MM.1S (cell line): Measurements from ENCODE around the gene PGLYRP3.
A peak's percentile ranks its signal among the peaks of the same experiment; 100 is the strongest.

Experiments used
- DNase-seq: peaks from one replicate; pipeline ENCODE4 v3.0.0-alpha.2; 2015
- H2AFZ ChIP-seq: fragments of 300-600 bp; sonication (generic); 2 replicates; pipeline ENCODE4 v1.6.0; 2016; ENCODE audit warnings: antibody characterized with exemption, low read length
- H3F3A ChIP-seq: fragments of 300-600 bp; sonication (generic); 2 replicates; pipeline ENCODE4 v1.6.1; 2016; ENCODE audit warnings: mild to moderate bottlenecking, antibody characterized with exemption, low read length, moderate library complexity, mixed read lengths; ENCODE audit not compliant: insufficient read depth
- H3K27ac ChIP-seq: fragments of 300-600 bp; sonication (generic); 2 replicates; pipeline ENCODE4 v1.5.1; 2016; ENCODE audit warnings: mild to moderate bottlenecking, low read length
- H3K27me3 ChIP-seq: fragments of 300-600 bp; sonication (generic); replicated peaks from 2 replicates; pipeline ENCODE4 v1.6.0; 2016; ENCODE audit warnings: low read length; ENCODE audit not compliant: insufficient read depth
- H3K36me3 ChIP-seq: fragments of 300-600 bp; sonication (generic); replicated peaks from 2 replicates; pipeline ENCODE4 v1.6.1; 2016; ENCODE audit warnings: mild to moderate bottlenecking, low read length, mixed read lengths; ENCODE audit not compliant: insufficient read depth
- H3K4me1 ChIP-seq: fragments of 300-600 bp; sonication (generic); 2 replicates; pipeline ENCODE4 v1.6.1; 2016; ENCODE audit warnings: low read length, mixed read lengths
- H3K4me2 ChIP-seq: fragments of 300-600 bp; sonication (generic); 2 replicates; pipeline ENCODE4 v1.6.0; 2016; ENCODE audit warnings: low read depth, low read length
- H3K4me3 ChIP-seq: fragments of 300-600 bp; sonication (generic); 2 replicates; pipeline ENCODE4 v1.5.1; 2016; ENCODE audit warnings: low read length, mixed read lengths
- H3K79me2 ChIP-seq: fragments of 300-600 bp; sonication (generic); 2 replicates; pipeline ENCODE4 v1.6.1; 2016; ENCODE audit warnings: mixed run types, low read length, mixed read lengths
- H3K9ac ChIP-seq: fragments of 300-600 bp; sonication (generic); 2 replicates; pipeline ENCODE4 v1.6.1; 2016; ENCODE audit warnings: low read length, mixed read lengths
- H3K9me2 ChIP-seq: fragments of 300-600 bp; sonication (generic); replicated peaks from 2 replicates; pipeline ENCODE4 v1.6.1; 2016; ENCODE audit warnings: mild to moderate bottlenecking, low read length, mixed read lengths; ENCODE audit not compliant: insufficient read depth
- H3K9me3 ChIP-seq: fragments of 300-600 bp; sonication (generic); replicated peaks from 2 replicates; pipeline ENCODE4 v1.6.1; 2016; ENCODE audit warnings: mild to moderate bottlenecking, low read length, mixed read lengths; ENCODE audit not compliant: insufficient read depth
- H4K20me1 ChIP-seq: fragments of 300-600 bp; sonication (generic); 2 replicates; pipeline ENCODE4 v1.6.1; 2016; ENCODE audit warnings: mild to moderate bottlenecking, low read length, moderate library complexity, mixed read lengths; ENCODE audit not compliant: insufficient read depth
- CTCF ChIP-seq: fragments of 300-600 bp; sonication (generic); IDR thresholded peaks from 2 replicates; pipeline ENCODE4 v1.5.1; 2016; ENCODE audit warnings: antibody characterized with exemption, low read length, mixed read lengths
- EZH2 ChIP-seq: fragments of 300-600 bp; sonication (generic); optimal IDR thresholded peaks from 2 replicates; pipeline ENCODE3; 2017; ENCODE audit warnings: low read depth, mild to moderate bottlenecking, antibody characterized with exemption, low read length, mixed read lengths
- EZH2phosphoT487 ChIP-seq: fragments of 300-600 bp; sonication (generic); IDR thresholded peaks from 2 replicates; pipeline ENCODE4 v1.6.1; 2018; ENCODE audit warnings: antibody characterized with exemption, low read length

Gene PGLYRP3

DNA sequence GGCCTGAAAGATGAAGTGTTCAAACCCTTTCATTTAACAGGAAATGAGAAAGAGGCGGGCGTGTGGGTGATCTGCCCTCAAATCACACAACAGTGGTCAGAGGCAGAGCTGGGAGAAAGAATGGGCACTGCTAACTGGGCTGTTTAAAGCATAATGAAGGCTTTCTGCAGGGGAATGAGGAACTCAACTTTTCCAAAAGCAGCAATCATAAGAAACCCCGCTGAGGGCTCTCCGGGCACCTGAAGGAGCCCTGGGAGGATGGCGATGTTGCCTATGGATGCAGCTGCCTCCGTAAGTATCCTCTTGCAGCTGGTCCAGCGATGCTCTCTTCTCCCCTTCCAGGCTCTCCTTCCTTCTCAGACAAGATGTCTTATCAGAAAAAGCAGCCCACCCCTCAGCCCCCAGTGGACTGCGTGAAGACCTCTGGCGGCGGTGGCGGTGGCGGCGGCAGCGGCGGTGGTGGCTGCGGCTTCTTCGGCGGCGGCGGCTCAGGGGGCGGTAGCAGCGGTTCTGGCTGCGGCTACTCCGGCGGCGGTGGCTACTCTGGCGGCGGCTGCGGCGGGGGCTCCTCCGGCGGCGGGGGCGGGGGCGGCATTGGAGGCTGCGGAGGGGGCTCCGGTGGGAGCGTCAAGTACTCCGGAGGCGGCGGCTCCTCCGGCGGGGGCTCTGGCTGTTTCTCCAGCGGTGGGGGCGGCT lies 52.0 kb downstream of the PGLYRP3 start:
- Histone ChIP-seq H3K9me2 (no peaks in the 10 kb centered on the region), H4K20me1 (no peaks in the 10 kb centered on the region), H3K27ac (no peak overlapping the region), H2AFZ (peak overlapping the region; percentile 18; the same call in 1 of the 2 replicates), H3K4me3 (peak overlapping the region; percentile 55), H3K9ac (no peak overlapping the region), H3K36me3 (no peaks in the 10 kb centered on the region), H3K9me3 (no peaks in the 10 kb centered on the region), H3K79me2 (no peaks in the 10 kb centered on the region), H3F3A (peaks cover 6% of the 10 kb centered on the region; the same call in 1 of the 2 replicates), H3K27me3 (peaks cover 13% of the 10 kb centered on the region), H3K4me2 (peak overlapping the region; percentile 80; the same call in 1 of the 2 replicates), H3K4me1 (peaks cover 24% of the 10 kb centered on the region)
- TF ChIP-seq CTCF (no peak), EZH2 (no peak)
- DNase-seq = peak; percentile 50

GRCh38 chr1:153259387-153259786 lies 53.4 kb downstream of the PGLYRP3 start, which contains the start of gene LORICRIN:
TSS of gene LORICRIN (plus strand) at chr1:153259687. CDS start at chr1:153260950, 1,263 bp downstream.
- Histone ChIP-seq H4K20me1 (no peaks in the 10 kb centered on the region), H3K9ac (no peak within 1 kb of the TSS), H3K36me3 (no peaks in the 10 kb centered on the region), H3F3A (peaks cover 6% of the 10 kb centered on the region; the same call in 1 of the 2 replicates), H3K27ac (no peak within 1 kb of the TSS), H2AFZ (no peak within 1 kb of the TSS), H3K9me3 (no peaks in the 10 kb centered on the region), H3K4me1 (peaks cover 24% of the 10 kb centered on the region), H3K4me2 (peak within 1 kb of the TSS; percentile 80; the same call in 1 of the 2 replicates), H3K27me3 (peaks cover 13% of the 10 kb centered on the region), H3K79me2 (no peaks in the 10 kb centered on the region), H3K4me3 (0 out of 2 replicates have a peak within 1 kb of the TSS, but pooled peaks have one; percentile 12), H3K9me2 (no peaks in the 10 kb centered on the region)
- no peak for DNase-seq
- no peak for TF ChIP-seq EZH2
- no peak for TF ChIP-seq EZH2phosphoT487
- TF ChIP-seq CTCF = no peak

DNA sequence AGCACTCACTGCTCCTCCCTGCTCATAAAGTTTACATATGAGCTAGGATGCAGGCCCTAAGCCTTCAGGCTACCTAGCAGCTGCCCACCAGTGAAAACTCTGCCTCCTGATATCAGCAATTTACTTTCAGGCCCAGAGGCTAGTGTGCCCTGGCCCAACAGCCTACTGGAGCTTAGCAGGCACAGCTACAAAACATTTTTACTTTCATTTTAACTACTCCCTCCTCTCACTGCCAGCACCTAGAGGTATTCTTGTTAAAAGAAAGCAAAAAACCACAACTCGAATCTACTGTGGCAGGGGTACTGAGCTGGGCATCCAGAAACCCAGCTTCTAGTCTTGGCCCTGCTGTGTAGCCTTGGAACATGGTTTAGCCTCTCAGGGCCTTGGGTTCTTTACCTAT lies 59.1 kb downstream of the PGLYRP3 start:
- Histone ChIP-seq H3K27ac (peak overlapping the region; percentile 20; the same call in 1 of the 2 replicates), H2AFZ (peak overlapping the region; percentile 55), H4K20me1 (no peaks in the 10 kb centered on the region), H3K9ac (peak overlapping the region; percentile 12; the same call in 1 of the 2 replicates), H3K9me2 (no peaks in the 10 kb centered on the region), H3F3A (peaks cover 9% of the 10 kb centered on the region; the same call in 1 of the 2 replicates), H3K4me2 (peak overlapping the region; percentile 46), H3K79me2 (no peaks in the 10 kb centered on the region), H3K36me3 (no peaks in the 10 kb centered on the region), H3K4me1 (peaks cover 12% of the 10 kb centered on the region), H3K27me3 (no peaks in the 10 kb centered on the region), H3K9me3 (no peaks in the 10 kb centered on the region), H3K4me3 (no peak overlapping the region)
- DNase-seq = peak; percentile 86
- TF ChIP-seq CTCF (no peak), EZH2phosphoT487 (no peak), EZH2 (no peak)
